ENCODE data around the gene CCDC61. TPM values are rescaled to one million over a fixed set of nuclear protein-coding genes. Genes with fewer than 3 reads are reported as not detected.

CCDC61 gene
- total RNA-seq, 1 donor from 2014 or later, result 36.3 TPM

DNA sequence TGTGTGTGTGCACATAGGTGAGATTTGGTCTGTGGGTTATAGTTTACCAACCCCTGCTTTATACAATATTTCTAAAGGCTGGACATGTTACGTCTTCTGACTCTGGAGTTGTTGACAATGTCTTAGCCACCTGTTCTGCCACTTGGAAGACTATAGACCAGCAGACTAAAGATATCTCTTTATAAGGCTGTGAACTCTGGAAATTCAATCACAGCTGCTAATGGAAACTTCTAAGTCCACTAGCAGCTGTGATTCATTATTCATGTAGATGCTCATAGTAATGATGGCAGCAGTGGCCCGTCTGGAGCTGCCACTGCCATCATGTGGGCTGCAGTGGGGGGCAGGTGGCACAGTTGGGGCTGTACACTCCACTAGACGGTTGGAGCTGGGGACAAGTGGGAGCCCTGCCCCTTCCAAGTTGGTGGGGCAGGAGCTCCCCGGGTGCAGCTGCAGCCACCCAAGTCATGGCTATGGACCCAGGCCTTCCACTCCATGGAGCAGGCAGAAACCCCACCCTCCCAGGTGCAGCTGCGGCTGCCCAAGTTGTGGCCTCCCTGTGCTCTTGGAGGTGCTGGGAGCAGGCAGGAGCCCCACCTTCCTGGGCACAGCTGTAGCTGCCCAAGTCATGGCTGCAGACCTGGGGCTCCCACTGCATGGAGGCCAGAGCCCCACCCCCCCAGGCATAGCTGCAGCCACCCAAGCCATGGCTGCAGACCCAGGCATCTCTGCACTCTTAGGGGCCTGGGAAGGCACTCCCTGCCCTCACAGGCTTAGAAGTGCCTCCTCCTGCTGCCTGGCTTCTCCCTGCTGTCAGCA lies 36.7 kb downstream of the CCDC61 start:
- TF ChIP-seq, protein P1, sequence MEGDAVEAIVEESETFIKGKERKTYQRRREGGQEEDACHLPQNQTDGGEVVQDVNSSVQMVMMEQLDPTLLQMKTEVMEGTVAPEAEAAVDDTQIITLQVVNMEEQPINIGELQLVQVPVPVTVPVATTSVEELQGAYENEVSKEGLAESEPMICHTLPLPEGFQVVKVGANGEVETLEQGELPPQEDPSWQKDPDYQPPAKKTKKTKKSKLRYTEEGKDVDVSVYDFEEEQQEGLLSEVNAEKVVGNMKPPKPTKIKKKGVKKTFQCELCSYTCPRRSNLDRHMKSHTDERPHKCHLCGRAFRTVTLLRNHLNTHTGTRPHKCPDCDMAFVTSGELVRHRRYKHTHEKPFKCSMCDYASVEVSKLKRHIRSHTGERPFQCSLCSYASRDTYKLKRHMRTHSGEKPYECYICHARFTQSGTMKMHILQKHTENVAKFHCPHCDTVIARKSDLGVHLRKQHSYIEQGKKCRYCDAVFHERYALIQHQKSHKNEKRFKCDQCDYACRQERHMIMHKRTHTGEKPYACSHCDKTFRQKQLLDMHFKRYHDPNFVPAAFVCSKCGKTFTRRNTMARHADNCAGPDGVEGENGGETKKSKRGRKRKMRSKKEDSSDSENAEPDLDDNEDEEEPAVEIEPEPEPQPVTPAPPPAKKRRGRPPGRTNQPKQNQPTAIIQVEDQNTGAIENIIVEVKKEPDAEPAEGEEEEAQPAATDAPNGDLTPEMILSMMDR (IDR thresholded peaks at IDR 0.05), result no peak
- TF ChIP-seq POLR2AphosphoS5 (IDR thresholded peaks at IDR 0.05; ENCODE audit: insufficient read depth in 1 of 2, low read depth in 1 of 2) (no peak), POLR2A (IDR thresholded peaks at IDR 0.05) (no peak)
- Histone ChIP-seq H3K27ac (no peak overlapping the region), H3K4me3 (no peak overlapping the region), H3K36me3 (no peaks in the 10 kb centered on the region), H3K4me1 (no peaks in the 10 kb centered on the region), H3K9me3 (no peaks in the 10 kb centered on the region), H3K27me3 (no peaks in the 10 kb centered on the region)
- intact Hi-C loops (cut with DNase I), result no loop called here
- no peak for DNase-seq (ENCODE audit: extremely low spot score in 2 of 2)

DNA sequence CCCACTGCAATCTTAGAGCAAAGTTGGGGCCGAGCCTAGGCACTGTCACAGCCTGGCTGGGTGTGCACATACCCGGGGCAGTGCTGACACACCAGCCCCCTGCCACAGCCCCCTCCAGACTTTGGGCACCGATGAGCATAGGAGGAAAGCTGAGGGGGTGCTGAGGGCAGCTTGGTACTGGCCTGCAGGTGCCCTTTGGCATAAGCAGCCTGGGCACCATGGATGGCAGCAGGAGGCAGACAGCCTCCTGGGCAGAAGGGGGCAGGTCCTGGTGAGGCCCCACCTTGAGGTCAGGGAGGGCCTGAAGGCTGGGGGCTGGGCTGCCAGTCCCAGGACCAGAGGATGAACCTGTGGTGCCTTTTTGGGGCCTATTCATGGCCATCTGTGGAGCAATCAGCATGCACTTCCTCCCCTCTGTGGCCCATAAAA lies 37.3 kb downstream of the CCDC61 start:
- Histone ChIP-seq H3K4me1 (no peaks in the 10 kb centered on the region), H3K36me3 (no peaks in the 10 kb centered on the region), H3K4me3 (no peak overlapping the region), H3K27ac (no peak overlapping the region), H3K9me3 (no peaks in the 10 kb centered on the region), H3K27me3 (no peaks in the 10 kb centered on the region)
- TF ChIP-seq POLR2A (IDR thresholded peaks at IDR 0.05) (no peak), POLR2AphosphoS5 (IDR thresholded peaks at IDR 0.05; ENCODE audit: insufficient read depth in 1 of 2, low read depth in 1 of 2) (no peak)
- TF ChIP-seq, protein P1 (IDR thresholded peaks at IDR 0.05), result no peak
- DNase-seq (ENCODE audit: extremely low spot score in 2 of 2), result no peak
- intact Hi-C loops (cut with DNase I), result no loop called here

DNA sequence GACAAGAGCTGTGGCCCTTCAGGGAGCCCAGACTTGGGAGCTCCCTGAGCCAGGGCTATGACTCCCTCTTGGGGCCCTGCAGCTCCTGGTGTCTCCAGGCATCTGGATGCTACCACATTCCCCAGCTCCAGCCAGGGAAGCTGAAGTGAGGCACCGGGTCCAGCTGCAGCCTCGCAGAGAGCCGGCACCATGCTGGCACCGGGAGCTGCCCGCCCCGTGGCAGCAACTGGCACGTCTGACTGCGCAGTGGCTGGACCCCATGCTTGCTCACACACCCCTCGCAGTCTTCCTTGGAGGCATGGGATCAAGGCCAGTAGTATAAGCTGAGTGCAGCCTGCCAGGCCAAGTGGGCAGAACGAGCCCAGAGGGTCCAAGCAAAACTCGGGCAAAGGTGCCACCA lies 38.1 kb downstream of the CCDC61 start:
- no peak overlapping the region for H3K27ac ChIP-seq
- intact Hi-C loops (cut with DNase I), result no loop called here
- no peaks in the 10 kb centered on the region for H3K9me3 ChIP-seq
- H3K36me3 ChIP-seq, result no peaks in the 10 kb centered on the region
- no peaks in the 10 kb centered on the region for H3K4me1 ChIP-seq
- no peak overlapping the region for H3K4me3 ChIP-seq
- DNase-seq (ENCODE audit: extremely low spot score in 2 of 2), result no peak
- TF ChIP-seq POLR2A (IDR thresholded peaks at IDR 0.05), result no peak
- TF ChIP-seq POLR2AphosphoS5 (IDR thresholded peaks at IDR 0.05; ENCODE audit: insufficient read depth in 1 of 2, low read depth in 1 of 2), result no peak
- TF ChIP-seq, protein P1 (IDR thresholded peaks at IDR 0.05), result no peak
- H3K27me3 ChIP-seq, result no peaks in the 10 kb centered on the region

DNA sequence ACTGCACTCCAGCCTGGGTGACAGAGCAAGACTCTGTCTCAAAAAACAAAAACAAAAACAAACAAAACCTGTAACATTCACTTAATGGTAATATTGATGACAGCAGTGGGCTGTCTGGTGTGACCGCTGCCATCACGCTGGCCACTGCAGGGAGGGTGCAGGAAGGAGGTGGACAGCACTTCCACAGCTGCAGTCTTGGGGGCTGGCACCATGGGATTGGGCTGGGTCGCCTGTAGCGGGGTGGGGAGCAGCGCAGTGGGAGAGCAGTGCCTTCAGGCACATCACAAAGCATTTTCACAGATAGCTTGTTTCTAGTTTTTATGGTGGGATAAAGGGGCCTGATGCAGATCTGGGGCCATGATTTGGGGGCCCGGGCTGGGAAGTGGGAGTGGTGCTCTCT lies 40.3 kb downstream of the CCDC61 start:
- Histone ChIP-seq H3K9me3 (no peaks in the 10 kb centered on the region), H3K27me3 (no peaks in the 10 kb centered on the region), H3K4me3 (no peak overlapping the region), H3K4me1 (no peaks in the 10 kb centered on the region), H3K27ac (no peak overlapping the region), H3K36me3 (no peaks in the 10 kb centered on the region)
- intact Hi-C loops (cut with DNase I), result no loop called here
- TF ChIP-seq POLR2A (IDR thresholded peaks at IDR 0.05) (no peak), POLR2AphosphoS5 (IDR thresholded peaks at IDR 0.05; ENCODE audit: insufficient read depth in 1 of 2, low read depth in 1 of 2) (no peak)
- TF ChIP-seq, protein P1 (IDR thresholded peaks at IDR 0.05), result no peak
- DNase-seq (ENCODE audit: extremely low spot score in 2 of 2), result no peak
